Neuron (in vitro differentiated cells): ENCODE results near the gene RLF.
"Not testable (repeated sequence)": the region's sequence is repeated elsewhere in the genome, so short reads cannot be mapped to it uniquely, and the experiment has no call there.

Experiments used
- H2AFZ ChIP-seq: one replicate; pipeline ENCODE4 v1.6.1; 2013; ENCODE audit warnings: low read depth, mild to moderate bottlenecking, inconsistent platforms, low read length, moderate library complexity
- H3K27me3 ChIP-seq: one replicate; pipeline ENCODE4 v1.6.1; 2013; ENCODE audit warnings: low read length; ENCODE audit not compliant: insufficient read depth
- H3K36me3 ChIP-seq: one replicate; pipeline ENCODE4 v1.6.1; 2013; ENCODE audit warnings: low read length; ENCODE audit not compliant: insufficient read depth
- H3K4me1 ChIP-seq: one replicate; pipeline ENCODE4 v1.6.1; 2013; ENCODE audit warnings: low read length; ENCODE audit not compliant: insufficient read depth
- H3K4me3 ChIP-seq: 2 replicates; pipeline ENCODE4 v1.5.1; 2013; ENCODE audit warnings: mild to moderate bottlenecking, low read length, moderate library complexity
- H3K9me3 ChIP-seq: one replicate; pipeline ENCODE4 v1.6.1; 2013; ENCODE audit warnings: low read length

Gene RLF

DNA sequence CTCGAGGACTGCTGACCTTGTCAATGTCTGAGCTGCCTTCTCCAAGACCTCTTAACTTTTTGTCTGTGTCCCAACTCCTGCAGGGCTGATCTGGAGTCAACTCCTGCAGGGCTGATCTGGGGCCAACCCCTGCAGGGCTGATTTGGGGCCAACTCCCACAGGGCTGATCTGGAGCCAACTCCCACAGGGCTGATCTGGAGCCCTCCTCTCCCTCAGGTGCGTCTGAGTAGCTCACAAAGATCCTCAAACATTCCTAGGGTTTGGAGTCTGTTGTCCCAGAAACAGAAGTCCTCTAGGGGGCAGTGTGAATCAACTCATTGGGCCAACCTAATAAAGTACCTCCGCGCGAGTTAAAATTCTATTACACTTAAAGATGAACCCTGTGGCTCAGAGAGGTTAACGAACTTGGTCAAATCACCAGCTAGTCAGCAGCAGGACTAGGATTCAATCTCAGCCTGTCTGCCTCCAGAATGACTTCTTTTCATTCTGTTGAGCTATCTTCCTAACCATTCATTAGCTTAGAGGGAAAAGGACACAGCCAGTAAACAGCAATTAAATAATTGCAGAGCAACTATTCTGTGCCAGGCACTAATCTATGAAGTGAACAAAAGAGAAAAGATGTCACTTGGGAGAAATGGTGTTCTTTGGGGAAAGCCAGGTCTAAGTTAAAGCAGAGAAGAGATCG is 17.2 kb upstream of the RLF start:
- no peaks in the 10 kb centered on the region for H3K9me3 ChIP-seq
- H3K27me3 ChIP-seq = peaks cover 27% of the 10 kb centered on the region
- H3K4me3 ChIP-seq = no peak overlapping the region
- no peaks in the 10 kb centered on the region for H3K36me3 ChIP-seq
- no peaks in the 10 kb centered on the region for H3K4me1 ChIP-seq
- H2AFZ ChIP-seq = no peak overlapping the region

DNA sequence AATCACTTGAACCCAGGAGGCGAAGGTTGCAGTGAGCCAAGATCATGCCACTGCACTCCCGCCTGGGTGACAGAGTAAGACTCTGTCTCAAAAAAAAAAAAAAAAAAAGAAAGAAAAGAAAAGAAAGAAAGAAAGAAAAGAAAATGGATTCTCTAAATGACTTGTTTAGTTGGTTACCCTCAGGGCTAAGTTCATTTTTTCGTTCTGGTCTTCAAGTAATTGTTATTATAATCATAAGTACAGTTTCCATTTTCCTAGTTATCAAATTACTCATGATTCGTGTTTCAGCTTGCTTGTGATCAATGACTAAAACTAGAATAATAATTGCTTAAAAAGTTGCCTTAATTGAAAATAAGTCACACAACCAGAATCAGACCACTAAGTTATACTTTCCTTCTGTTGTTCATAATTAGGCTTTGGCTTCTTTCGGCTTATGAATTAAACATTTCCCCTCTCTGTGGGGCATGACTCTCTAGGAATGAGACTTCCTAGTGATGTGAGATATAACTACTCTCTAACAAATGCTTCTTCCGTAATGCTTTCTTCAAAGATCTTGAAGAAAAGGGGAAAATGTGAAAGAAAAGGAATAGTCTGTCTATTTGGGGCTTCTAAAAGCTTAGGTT is 9.6 kb upstream of the RLF start:
- Histone ChIP-seq H3K4me1 (peaks cover 4% of the 10 kb centered on the region), H3K4me3 (no peak overlapping the region), H3K27me3 (peaks cover 12% of the 10 kb centered on the region), H3K9me3 (no peaks in the 10 kb centered on the region), H3K36me3 (no peaks in the 10 kb centered on the region), H2AFZ (no peak overlapping the region)

DNA sequence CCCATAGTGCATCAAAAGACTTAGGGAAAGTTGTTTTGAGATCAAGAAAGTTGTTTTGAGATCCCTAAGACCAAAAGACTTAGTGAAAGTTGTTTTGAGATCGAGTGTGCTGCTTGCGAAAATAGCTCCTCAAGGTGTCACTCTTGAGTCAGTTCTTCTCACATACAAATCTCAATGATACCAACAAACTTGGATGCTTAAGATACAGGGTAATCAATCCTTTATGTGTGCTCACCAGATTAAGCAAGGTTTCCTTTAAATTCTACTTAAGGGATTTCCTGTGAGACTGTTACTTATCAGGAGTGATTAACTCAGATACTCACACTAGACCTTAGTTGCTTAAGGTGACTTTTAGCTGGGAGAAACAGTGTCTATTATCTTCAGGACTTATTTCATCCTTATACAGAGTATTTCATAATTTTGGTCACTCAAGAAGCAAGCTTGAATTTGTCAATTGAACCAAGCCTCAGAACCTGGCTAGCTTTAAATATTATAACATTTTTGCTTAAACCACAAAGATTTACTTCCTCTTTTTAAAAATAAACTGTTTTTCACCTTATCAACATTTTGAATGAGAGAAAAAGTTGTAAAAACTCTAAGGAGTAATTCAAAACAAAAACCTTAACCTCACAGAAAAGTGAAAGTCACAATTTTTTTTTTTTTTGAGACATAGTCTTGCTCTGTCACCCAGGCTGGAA is 8.0 kb upstream of the RLF start:
- Histone ChIP-seq H2AFZ (peak overlapping the region; percentile 100), H3K27me3 (peaks cover under 1% of the 10 kb centered on the region), H3K4me1 (peaks cover 4% of the 10 kb centered on the region), H3K9me3 (no peaks in the 10 kb centered on the region), H3K36me3 (no peaks in the 10 kb centered on the region), H3K4me3 (peak overlapping the region; percentile 32)

DNA sequence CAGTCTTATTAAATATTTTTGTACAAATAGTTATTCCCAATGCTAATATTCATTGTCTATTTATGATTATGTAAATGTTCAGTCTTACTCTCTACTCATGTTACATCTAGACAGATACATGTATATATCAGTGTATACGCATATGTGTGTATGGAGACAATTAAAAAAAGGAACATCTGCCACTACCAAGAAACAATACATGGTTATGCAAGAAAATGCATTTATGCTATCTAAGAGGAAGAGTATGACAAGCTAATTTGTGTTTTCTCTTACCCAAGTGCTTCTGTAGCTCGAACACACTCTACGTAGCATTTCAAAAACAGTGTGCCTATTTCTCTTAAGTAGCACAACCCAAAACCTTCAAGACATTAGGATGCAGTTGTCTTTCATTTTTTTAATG is 6.1 kb upstream of the RLF start:
- Histone ChIP-seq H3K27me3 (no peaks in the 10 kb centered on the region), H3K9me3 (no peaks in the 10 kb centered on the region), H2AFZ (no peak overlapping the region), H3K4me1 (peaks cover 4% of the 10 kb centered on the region), H3K36me3 (no peaks in the 10 kb centered on the region), H3K4me3 (no peak overlapping the region)

DNA sequence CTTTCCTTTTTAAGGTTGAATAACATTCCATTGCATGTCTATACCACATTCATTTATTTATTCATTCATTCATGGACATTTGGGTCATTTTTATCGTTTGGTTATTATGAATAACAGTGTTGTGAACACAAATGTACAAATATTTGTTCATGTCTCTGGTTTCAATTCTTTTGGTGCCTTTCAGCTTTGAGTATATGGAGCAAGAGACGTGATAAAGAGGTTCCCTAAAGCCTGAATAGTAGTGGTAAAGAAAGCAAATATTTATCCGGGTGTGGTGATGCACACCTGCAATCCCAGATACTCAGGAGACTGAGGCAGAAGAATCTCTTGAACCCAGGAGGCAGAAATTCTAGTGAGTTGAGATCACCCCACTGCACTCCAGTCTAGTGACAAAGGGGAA is 5.3 kb upstream of the RLF start:
- no peaks in the 10 kb centered on the region for H3K27me3 ChIP-seq
- peaks cover 9% of the 10 kb centered on the region for H3K4me1 ChIP-seq
- H3K36me3 ChIP-seq = no peaks in the 10 kb centered on the region
- H3K4me3 ChIP-seq = no peak overlapping the region
- H2AFZ ChIP-seq = no peak overlapping the region
- no peaks in the 10 kb centered on the region for H3K9me3 ChIP-seq

DNA sequence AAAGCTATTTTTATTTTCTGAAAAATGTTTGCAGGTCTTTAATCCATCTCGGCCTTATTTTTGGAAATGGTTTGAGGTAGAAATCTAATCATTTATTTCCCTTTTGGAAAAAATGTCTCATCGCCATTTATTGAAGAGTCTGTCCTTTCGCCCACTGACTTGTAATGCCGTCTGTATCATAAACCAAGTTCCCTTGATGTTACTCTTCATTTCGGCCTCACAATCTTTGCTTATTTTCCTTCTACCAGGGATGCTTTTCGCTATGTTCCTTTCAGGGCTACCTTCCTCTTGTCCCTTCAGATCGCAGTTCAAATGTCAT is 422 bp upstream of the RLF start:
- peak overlapping the region; percentile 18 for H2AFZ ChIP-seq
- H3K4me3 ChIP-seq = peak overlapping the region; percentile 92
- no peaks in the 10 kb centered on the region for H3K9me3 ChIP-seq
- H3K27me3 ChIP-seq = no peaks in the 10 kb centered on the region
- H3K4me1 ChIP-seq = peaks cover 33% of the 10 kb centered on the region
- H3K36me3 ChIP-seq = no peaks in the 10 kb centered on the region

DNA sequence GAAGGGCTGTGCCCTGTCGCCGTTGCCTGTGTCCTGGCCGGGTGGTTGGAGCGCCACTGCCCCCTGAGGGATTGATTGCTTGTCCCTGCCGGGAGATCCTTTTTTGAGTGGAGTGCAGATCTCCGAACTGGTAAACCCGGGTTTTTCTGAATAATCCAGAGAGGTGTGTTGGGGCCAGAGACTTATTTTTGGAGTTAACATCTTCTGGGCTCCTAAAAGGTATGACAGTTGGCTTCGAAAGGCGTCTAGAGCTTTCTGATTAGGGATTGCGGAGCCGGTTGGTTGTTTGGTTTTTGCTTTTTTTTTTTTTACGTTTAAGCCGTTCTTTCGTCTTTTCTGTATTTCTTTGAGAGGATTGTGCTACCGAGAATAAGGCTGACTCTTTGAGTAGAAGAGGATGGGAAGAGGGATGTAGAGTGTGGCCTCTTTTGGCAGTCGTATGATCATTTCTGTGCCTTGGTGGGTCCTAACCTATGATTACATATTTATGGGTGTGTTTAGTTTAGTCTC is 756 bp downstream of the RLF start:
- peak overlapping the region; percentile 92 for H3K4me3 ChIP-seq
- H3K27me3 ChIP-seq = no peaks in the 10 kb centered on the region
- H3K4me1 ChIP-seq = peaks cover 29% of the 10 kb centered on the region
- peak overlapping the region; percentile 18 for H2AFZ ChIP-seq
- H3K9me3 ChIP-seq = no peaks in the 10 kb centered on the region
- no peaks in the 10 kb centered on the region for H3K36me3 ChIP-seq

DNA sequence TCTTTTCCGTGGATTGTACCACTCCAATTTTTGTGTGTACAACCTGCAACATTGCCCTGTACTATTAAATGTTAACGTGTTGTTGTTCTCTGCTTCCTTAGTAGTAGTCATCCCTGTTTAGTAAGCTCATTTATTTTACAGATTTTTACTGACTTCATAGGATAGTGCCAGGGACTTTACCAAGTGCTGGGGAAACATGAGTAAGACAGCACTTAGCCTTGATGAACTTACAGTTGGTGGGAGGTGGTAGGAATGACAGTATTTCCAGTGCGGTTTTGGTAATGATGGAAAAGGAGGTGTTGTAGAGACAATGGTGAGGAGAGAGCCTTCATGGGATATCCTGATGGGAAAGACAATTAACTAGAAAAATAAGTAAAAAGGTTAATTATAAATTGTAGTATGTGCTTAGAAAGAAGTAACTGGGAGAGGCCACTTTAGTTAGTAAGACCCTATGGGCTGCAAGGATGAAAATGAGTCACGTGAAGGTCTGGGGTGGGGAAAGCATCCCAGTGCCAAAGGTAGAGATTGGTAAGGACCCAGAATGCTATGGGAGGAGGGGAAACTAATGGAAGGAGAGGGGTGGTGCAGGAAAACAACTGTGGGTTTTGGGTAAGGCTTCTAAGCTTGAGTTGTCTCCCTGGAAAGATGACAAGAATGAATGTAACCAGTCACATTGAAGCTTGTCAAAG is 1.7 kb downstream of the RLF start:
- Histone ChIP-seq H3K4me1 (peaks cover 29% of the 10 kb centered on the region), H3K9me3 (no peaks in the 10 kb centered on the region), H2AFZ (no peak overlapping the region), H3K36me3 (no peaks in the 10 kb centered on the region), H3K27me3 (no peaks in the 10 kb centered on the region), H3K4me3 (peak overlapping the region; percentile 92)

DNA sequence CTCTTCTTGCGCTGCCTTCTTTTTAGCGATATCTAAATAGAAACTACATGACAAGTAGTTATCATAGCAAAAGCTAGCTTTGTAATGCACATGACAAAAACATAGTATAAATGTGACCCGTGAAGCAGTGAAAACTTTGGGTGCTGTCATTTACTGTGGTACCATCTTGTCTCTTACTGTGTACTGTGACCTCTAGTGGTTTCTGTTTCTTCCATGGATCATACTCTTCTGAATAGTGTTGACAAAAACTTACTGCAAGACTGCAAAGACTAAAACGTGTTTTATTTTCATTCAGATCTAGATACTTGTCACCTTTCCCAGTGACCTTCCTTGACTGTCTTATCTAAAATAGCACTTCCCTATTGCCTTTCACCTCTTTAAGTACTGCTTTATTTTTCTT is 6.1 kb downstream of the RLF start:
- Histone ChIP-seq H2AFZ (no peak overlapping the region), H3K4me3 (no peak overlapping the region), H3K9me3 (no peaks in the 10 kb centered on the region), H3K36me3 (no peaks in the 10 kb centered on the region), H3K27me3 (no peaks in the 10 kb centered on the region), H3K4me1 (peaks cover 19% of the 10 kb centered on the region)

DNA sequence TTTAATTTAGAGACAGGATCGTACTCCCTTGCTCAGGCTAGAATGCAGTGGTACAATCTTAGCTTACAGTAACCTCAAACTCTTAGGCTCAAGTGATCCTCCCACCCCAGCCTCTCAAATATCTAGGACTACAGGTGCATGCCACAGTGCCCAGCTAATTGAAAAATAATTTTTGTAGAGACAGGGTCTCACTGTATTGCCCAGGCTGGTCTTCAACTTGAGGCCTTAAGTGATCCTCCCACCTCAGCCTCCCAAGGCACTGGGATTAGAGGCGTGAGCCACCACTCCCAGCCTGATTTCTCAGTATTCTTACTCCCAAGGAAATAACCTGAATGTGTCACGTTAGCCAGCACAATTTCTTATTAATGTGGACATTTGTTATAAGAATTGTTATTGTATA is 9.8 kb downstream of the RLF start:
- H3K4me3 ChIP-seq = no peak overlapping the region
- H3K27me3 ChIP-seq = no peaks in the 10 kb centered on the region
- H3K4me1 ChIP-seq = no peaks in the 10 kb centered on the region
- H2AFZ ChIP-seq = no peak overlapping the region
- no peaks in the 10 kb centered on the region for H3K36me3 ChIP-seq
- H3K9me3 ChIP-seq = no peaks in the 10 kb centered on the region

DNA sequence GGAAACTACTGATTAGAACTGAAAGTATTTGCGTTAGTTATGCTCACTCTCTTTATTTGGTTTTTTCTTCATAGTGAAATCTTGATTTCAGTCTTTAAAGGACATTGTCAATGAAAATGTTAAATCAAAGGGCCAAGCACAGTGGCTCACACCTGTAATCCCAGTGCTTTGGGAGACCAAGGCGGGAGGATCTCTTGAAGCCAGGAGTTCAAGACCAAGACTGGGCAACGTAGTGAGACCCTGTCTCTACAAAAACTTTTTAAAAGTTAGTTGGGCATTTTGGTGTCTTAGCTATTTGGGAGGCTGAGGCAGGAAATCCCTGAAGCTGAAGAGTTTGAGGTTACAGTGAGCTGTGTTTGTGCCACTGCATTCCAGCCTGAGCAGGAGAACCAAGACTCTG is 13.6 kb downstream of the RLF start:
- H3K36me3 ChIP-seq = no peaks in the 10 kb centered on the region
- H3K27me3 ChIP-seq = no peaks in the 10 kb centered on the region
- H3K4me1 ChIP-seq = peaks cover 3% of the 10 kb centered on the region
- no peak overlapping the region for H3K4me3 ChIP-seq
- H2AFZ ChIP-seq = no peak overlapping the region
- peaks cover 1% of the 10 kb centered on the region for H3K9me3 ChIP-seq

DNA sequence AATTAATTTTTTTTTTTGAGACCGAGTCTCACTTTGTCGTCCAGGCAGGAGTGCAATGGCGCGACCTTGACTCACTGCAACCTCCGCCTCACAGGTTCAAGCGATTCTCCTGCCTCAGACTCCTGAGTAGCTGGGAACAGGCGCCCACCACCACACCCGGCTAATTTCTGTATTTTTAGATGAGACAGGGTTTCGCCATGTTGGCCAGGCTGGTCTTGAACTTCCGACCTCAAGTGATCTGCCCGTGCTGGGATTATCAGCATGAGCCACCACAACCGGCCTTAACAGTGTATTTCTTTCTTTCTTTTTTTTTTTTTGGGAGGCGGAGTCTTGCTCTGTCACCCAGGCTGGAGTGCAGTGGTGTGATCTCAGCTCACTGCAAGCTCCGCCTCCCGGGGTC is 15.8 kb downstream of the RLF start:
- H2AFZ ChIP-seq, H3K36me3 ChIP-seq, H3K4me1 ChIP-seq, H3K27me3 ChIP-seq, H3K4me3 ChIP-seq, H3K9me3 ChIP-seq: not testable (repeated sequence)

DNA sequence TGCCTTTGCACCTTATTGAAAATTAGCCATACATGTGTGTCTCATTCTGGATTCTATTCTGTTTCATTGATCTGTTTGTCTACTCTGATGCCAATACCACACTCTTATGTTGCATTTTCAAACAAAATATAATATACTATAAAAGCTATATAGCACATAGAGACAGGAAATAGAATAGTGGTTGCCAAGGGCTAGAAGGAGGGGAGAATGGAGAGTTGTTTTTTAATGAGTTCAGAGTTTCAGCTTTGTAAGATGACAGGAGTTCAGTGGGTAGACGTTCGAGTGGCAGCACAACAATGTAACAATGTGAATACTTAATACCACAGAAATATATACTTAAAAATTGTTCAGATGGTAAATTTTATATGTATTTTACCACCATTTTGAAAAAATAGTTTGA is 17.0 kb downstream of the RLF start:
- H3K36me3 ChIP-seq = no peaks in the 10 kb centered on the region
- H3K9me3 ChIP-seq = peaks cover 1% of the 10 kb centered on the region
- H3K4me3 ChIP-seq = no peak overlapping the region
- no peaks in the 10 kb centered on the region for H3K27me3 ChIP-seq
- no peak overlapping the region for H2AFZ ChIP-seq
- H3K4me1 ChIP-seq = peaks cover 3% of the 10 kb centered on the region
